Small intestine (tissue), 7 donors: Measurements from ENCODE around the gene SRR. TPM values are rescaled to one million over a fixed set of nuclear protein-coding genes. Genes with fewer than 3 reads are reported as not detected.
A peak's percentile ranks its signal among the peaks of the same experiment; 100 is the strongest.
"Not testable (repeated sequence)": the region's sequence is repeated elsewhere in the genome, so short reads cannot be mapped to it uniquely, and the experiment has no call there.

ENCODE experiments used
- DNase-seq, 2 donors: peaks; one replicate each; pipeline versions ENCODE4 v3.0.0 to v3.0.0-alpha.2; 2013
- FAIRE-seq: peaks from 2 replicates; lab custom pipeline; 2012; peaks lifted over from hg19 to GRCh38; lab: Jason Lieb, UNC
- H3K27ac ChIP-seq, 3 donors: one replicate each; pipeline ENCODE4 v1.5.1; 2013; ENCODE audit warnings: low read length in 2 of 3, mild to moderate bottlenecking in 2 of 3, control low read depth in 1 of 3, inconsistent platforms in 1 of 3, low read depth in 1 of 3, moderate library complexity in 1 of 3
- H3K27me3 ChIP-seq, 3 donors: one replicate each; pipeline ENCODE4 v1.6.1; 2013; ENCODE audit warnings: low read length in 3 of 3, inconsistent platforms in 1 of 3; ENCODE audit not compliant: control insufficient read depth in 3 of 3, insufficient read depth in 3 of 3
- H3K36me3 ChIP-seq, 3 donors: one replicate each; pipeline ENCODE4 v1.6.1; 2013; ENCODE audit warnings: low read length in 3 of 3, inconsistent platforms in 1 of 3, low read depth in 1 of 3, mild to moderate bottlenecking in 1 of 3, moderate library complexity in 1 of 3; ENCODE audit not compliant: control insufficient read depth in 3 of 3, insufficient read depth in 2 of 3
- H3K4me1 ChIP-seq, 3 donors: one replicate each; pipeline ENCODE4 v1.6.1; 2013; ENCODE audit warnings: low read length in 2 of 3, inconsistent platforms in 1 of 3, low read depth in 1 of 3, mild to moderate bottlenecking in 1 of 3, moderate library complexity in 1 of 3; ENCODE audit not compliant: control insufficient read depth in 3 of 3, insufficient read depth in 2 of 3
- H3K4me3 ChIP-seq, 3 donors: one replicate each; pipeline ENCODE4 v1.5.1; 2013; ENCODE audit warnings: low read length in 3 of 3, control low read depth in 1 of 3, inconsistent platforms in 1 of 3, low read depth in 1 of 3, mild to moderate bottlenecking in 1 of 3, moderate library complexity in 1 of 3
- H3K9me3 ChIP-seq, 2 donors: one replicate each; pipeline ENCODE4 v1.6.1; 2013; ENCODE audit warnings: low read depth in 1 of 2, low read length in 1 of 2; ENCODE audit not compliant: control insufficient read depth in 2 of 2, insufficient read depth in 1 of 2
- WGBS, 3 donors: extraction: QIAGEN DNeasy Blood & Tissue Kit; methylation state at CpG; one replicate each; pipeline ENCODE4 v1.1.7; 2013; 5-methylcytosine and 5-hydroxymethylcytosine counted together
- polyA plus RNA-seq, 4 donors: library from polyadenylated mRNA; stranded (reverse) in 3 of 4; unstranded in 1 of 4; fragments of 200-250 nt in 3 of 4; fragments of 120-200 nt in 1 of 4; gene quantifications; one replicate each; pipeline versions ENCODE4 v1.2.1 to v1.2.3, GENCODE V29; 2013
- donor health status: healthy with polysubstance abuse.
- donor health status: control.
- donor health status: control.
- donor health status: Bipolar disorder and iron deficiency.
- donor health status: healthy.

Gene SRR
- polyA plus RNA-seq, 4 donors = 2.2 to 8.3 (median 4.7) TPM

DNA sequence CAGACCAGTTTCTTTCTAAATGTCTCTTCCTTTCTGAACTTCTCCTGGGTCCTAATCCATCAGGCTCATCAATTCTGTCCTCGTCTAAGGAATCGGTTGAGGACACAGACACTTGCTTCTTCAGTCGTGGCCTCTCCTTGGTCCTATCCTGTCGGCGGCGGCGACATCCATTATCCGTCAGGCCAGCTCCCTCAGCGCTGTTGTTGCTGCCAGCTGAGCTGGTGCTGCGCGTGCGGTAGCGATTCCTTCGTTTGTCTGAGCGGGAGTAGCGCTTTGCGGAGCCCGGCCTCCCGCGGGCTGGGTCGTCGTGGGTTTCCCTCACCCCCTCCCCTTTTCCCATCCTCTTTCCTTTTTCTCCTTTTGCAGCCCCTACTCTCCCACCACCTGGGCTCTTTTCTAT, 4.0 kb upstream of the SRR start:
- Histone ChIP-seq H3K4me3 (no peak overlapping the region), H3K36me3 (peaks cover 0 to 27% (median 17%) of the 10 kb centered on the region in 3 donors), H3K9me3 (no peaks in the 10 kb centered on the region), H3K4me1 (peaks cover 0 to 5% (median 0%) of the 10 kb centered on the region in 3 donors), H3K27ac (no peak overlapping the region), H3K27me3 (no peaks in the 10 kb centered on the region)
- 94 to 98% (median 94%) methylated on average over 21 to 22 of the region's 22 CpGs for WGBS, 3 donors
- DNase-seq = no peak
- FAIRE-seq = no peak

DNA sequence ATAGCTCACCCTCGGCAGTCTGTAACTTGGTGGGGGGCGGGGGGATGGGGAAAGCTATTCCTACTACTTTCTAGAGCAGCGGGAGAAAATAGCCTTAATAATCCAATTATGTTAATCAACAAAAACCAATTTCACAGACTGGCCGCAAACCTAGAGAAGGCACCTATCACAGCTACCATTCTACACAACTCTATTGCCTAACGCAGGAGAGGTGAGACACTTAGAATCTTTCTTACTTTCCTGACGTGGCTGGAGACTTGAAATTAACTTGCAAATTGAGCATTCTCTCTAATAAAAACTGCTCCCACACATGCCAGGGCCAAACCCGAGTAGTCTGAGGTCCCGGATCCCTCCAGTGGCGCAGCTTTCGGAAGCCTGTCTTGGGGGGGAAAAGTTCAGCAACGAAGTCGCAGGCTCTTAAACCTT, 959 bp upstream of the SRR start:
- H3K4me3 ChIP-seq = peak overlapping the region; percentile 67 to 100 (median 93)
- WGBS, 3 donors = 0 to 1% (median 1%) methylated on average over 12 of the region's 12 CpGs
- FAIRE-seq = no peak
- H3K4me1 ChIP-seq = peaks cover 0 to 5% (median 0%) of the 10 kb centered on the region in 3 donors
- no peak for DNase-seq
- peaks cover 0 to 17% (median 7%) of the 10 kb centered on the region in 3 donors for H3K36me3 ChIP-seq
- H3K27me3 ChIP-seq = no peaks in the 10 kb centered on the region
- H3K9me3 ChIP-seq = no peaks in the 10 kb centered on the region
- H3K27ac ChIP-seq = peak overlapping the region; percentile 67 to 95 (median 92)

DNA sequence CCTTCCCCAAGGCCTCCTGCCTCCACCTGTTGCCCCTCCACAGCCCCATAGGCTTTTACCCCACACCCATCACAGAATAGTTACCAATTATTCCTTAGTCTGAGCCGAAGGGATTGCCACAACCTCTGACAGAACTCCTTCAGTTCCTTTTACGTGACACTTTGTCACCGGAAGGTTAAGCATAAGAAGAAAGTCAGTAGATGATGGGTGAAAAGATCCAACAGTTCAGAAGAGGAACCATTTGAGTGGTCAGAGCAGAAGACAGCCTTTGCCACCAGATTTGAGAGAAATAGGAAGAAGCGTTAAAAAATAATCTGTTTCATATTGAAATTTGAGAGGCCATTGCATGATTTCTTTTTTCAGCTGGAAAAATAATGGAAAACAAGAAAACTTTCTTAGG, 1.2 kb downstream of the SRR start:
- 94 to 96% (median 95%) methylated on average over 4 of the region's 4 CpGs for WGBS, 3 donors
- FAIRE-seq = no peak

DNA sequence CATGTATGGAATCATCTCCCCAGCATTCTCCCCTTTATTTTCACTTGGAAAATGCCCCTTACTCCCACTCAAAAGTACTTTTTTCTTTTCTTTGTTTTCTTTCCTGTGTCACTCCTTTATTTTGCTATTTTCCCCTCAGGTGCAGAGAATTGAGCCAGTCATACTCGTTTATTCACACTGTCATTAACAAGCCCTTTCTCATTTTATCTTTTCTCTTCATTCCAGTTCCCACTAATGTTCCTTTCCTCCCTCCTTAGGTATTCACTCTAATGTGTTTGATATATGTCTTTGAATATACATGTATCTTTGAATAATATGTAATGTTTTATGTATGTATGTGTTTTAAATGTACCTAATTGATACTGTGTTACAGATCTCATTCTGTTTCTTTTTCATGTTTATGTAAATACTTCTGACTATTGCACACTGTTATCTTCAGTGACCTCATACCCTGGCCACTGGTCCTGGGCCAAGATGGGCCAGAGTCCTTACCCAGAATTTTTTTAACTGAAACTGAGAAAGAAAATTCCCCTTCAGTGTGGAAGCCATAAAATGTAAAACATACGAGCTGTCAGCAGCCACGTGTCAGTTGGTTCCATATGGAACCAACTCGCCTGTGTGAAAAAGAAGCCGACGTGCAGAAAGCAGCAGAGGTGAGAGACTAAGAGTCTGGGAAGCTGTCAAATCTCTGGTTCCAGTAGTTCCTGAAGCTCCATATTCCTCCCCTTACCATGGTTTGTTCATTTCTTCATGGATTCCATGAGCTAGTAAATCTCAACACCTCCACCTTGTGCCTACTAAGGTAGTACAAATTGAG, 5.8 kb downstream of the SRR start:
- H3K9me3 ChIP-seq = no peaks in the 10 kb centered on the region
- no peak overlapping the region for H3K4me3 ChIP-seq
- H3K36me3 ChIP-seq = no peaks in the 10 kb centered on the region
- DNase-seq (no peak), FAIRE-seq (no peak)
- 57 to 63% (median 58%) methylated on average over 6 of the region's 6 CpGs for WGBS, 3 donors
- no peaks in the 10 kb centered on the region for H3K4me1 ChIP-seq
- H3K27me3 ChIP-seq = no peaks in the 10 kb centered on the region
- H3K27ac ChIP-seq = no peak overlapping the region

More for the DNA sequence above, 1.2 kb downstream of the SRR start:
- no peak overlapping the region for H3K27ac ChIP-seq
- no peak overlapping the region for H3K4me3 ChIP-seq
- H3K36me3 ChIP-seq = peaks cover 0 to 4% (median 3%) of the 10 kb centered on the region in 3 donors
- DNase-seq = no peak
- H3K27me3 ChIP-seq = no peaks in the 10 kb centered on the region
- peaks cover 0 to 5% (median 0%) of the 10 kb centered on the region in 3 donors for H3K4me1 ChIP-seq
- no peaks in the 10 kb centered on the region for H3K9me3 ChIP-seq

DNA sequence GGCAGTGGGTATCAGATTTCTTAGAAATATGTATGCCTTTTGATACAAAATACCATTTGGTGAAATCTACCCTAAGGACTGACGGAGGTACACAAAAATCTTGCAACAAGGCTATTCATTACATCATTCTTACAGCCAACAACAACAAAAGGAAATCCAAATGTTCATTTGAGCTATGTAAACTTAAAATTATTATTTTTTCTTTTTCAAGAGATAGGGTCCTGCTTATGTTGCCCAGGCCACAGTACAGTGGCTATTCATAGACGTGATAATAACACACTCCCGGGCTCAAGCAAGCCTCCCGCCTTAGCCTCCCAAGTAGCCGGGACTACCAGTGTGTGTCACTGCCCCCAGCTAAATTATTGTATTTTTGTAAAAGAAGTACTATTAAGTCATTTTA, 9.0 kb downstream of the SRR start:
- 91 to 97% (median 96%) methylated on average over 5 of the region's 5 CpGs for WGBS, 3 donors
- no peak overlapping the region for H3K4me3 ChIP-seq
- no peaks in the 10 kb centered on the region for H3K36me3 ChIP-seq
- no peak for FAIRE-seq
- H3K9me3 ChIP-seq = no peaks in the 10 kb centered on the region
- H3K27me3 ChIP-seq = no peaks in the 10 kb centered on the region
- H3K27ac ChIP-seq = no peak overlapping the region
- DNase-seq = no peak
- H3K4me1 ChIP-seq = no peaks in the 10 kb centered on the region

DNA sequence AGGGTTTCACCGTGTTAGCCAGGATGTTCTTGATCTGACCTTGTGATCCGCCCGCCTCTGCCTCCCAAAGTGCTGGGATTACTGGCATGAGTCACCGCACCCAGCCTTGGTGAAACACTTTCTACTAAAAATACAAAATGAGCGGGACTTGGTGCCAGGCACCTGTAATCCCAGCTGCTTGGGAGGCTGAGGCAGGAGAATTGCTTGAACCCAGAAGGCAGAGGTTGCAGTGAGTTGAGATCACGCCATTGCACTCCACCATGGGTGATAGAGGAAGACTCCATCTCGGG, 13.1 kb downstream of the SRR start:
- WGBS, 3 donors = 87 to 91% (median 88%) methylated on average over 7 of the region's 7 CpGs
- H3K27me3 ChIP-seq, DNase-seq, H3K36me3 ChIP-seq, H3K9me3 ChIP-seq, H3K4me1 ChIP-seq, FAIRE-seq, H3K4me3 ChIP-seq, H3K27ac ChIP-seq: not testable (repeated sequence)

DNA sequence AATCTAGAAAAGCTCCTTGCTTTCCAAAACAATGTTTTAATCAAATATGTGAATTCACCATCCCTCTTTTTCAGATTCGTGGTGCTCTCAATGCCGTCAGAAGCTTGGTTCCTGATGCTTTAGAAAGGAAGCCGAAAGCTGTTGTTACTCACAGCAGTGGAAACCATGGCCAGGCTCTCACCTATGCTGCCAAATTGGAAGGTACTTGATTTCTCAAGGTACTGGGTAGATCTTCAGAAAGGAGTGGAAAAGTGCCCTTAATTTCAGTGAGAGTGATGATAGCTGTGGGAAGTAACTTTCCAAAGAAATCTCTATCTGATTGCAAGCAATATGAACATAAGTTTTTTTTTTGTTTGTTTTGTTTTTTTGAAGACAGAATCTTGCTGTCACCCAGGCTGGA, 14.0 kb downstream of the SRR start:
- peaks cover under 1 to 16% (median 3%) of the 10 kb centered on the region in 3 donors for H3K36me3 ChIP-seq
- no peak for DNase-seq
- H3K9me3 ChIP-seq = no peaks in the 10 kb centered on the region
- FAIRE-seq = no peak
- no peaks in the 10 kb centered on the region for H3K27me3 ChIP-seq
- 92 to 95% (median 95%) methylated on average over 3 of the region's 3 CpGs for WGBS, 3 donors
- no peak overlapping the region for H3K4me3 ChIP-seq
- no peak overlapping the region for H3K27ac ChIP-seq
- no peaks in the 10 kb centered on the region for H3K4me1 ChIP-seq

DNA sequence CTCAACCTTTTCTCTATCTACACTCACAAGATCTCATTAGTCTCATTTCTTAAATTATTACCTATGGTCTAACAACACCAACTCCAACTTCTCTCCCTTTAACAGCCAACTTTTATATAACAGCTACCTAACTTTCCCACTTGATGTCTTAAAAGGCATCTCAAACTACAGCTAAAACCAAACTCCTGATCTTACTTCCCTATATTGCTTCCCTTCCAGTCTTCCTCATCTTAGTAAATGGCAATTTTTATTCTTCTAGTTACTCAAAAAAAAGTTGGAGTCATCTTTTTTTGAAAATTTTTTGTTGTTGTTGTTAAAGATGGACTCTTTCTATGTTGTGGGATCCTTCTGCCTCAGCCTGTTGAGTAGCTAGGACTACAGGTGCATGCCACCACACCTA, 15.3 kb downstream of the SRR start:
- Histone ChIP-seq H3K4me1 (no peaks in the 10 kb centered on the region), H3K27me3 (no peaks in the 10 kb centered on the region), H3K9me3 (no peaks in the 10 kb centered on the region), H3K4me3 (no peak overlapping the region), H3K36me3 (peaks cover 5 to 19% (median 9%) of the 10 kb centered on the region in 3 donors), H3K27ac (no peak overlapping the region)
- FAIRE-seq (no peak), DNase-seq (no peak)

DNA sequence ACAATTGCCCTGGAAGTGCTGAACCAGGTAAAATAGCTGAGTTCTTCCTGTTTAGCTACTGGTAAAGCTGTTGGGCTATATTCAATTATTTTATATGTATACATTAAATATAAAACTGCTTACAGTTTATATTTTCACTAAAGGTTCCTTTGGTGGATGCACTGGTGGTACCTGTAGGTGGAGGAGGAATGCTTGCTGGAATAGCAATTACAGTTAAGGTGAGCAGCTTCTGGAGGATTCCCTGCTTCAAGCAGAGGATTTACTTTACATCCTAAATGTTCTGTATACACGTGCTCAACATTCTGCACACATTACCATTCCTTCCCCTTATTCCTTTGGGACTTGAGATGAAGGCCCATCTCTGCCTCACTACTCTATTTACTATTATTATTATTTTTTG, 17.6 kb downstream of the SRR start:
- Histone ChIP-seq H3K36me3 (peaks cover 13 to 30% (median 17%) of the 10 kb centered on the region in 3 donors), H3K27ac (no peak overlapping the region), H3K27me3 (no peaks in the 10 kb centered on the region), H3K9me3 (no peaks in the 10 kb centered on the region), H3K4me1 (no peaks in the 10 kb centered on the region), H3K4me3 (no peak overlapping the region)
- no peak for FAIRE-seq
- no peak for DNase-seq
- WGBS, 3 donors = 65 to 71% (median 67%) methylated on average over 1 of the region's 1 CpG
